NCI-H146 treated with DMSO at 0.1 percent for 48 hours (cell line): Measurements from ENCODE around the gene GNA12.
"Not testable (repeated sequence)": the region's sequence is repeated elsewhere in the genome, so short reads cannot be mapped to it uniquely, and the experiment has no call there.

Source experiments
- DNase-seq: peaks from one replicate; lab custom pipeline; 2025; ENCODE audit not compliant: unreplicated experiment; lab: John Stamatoyannopoulos, UW

The GNA12 gene

DNA sequence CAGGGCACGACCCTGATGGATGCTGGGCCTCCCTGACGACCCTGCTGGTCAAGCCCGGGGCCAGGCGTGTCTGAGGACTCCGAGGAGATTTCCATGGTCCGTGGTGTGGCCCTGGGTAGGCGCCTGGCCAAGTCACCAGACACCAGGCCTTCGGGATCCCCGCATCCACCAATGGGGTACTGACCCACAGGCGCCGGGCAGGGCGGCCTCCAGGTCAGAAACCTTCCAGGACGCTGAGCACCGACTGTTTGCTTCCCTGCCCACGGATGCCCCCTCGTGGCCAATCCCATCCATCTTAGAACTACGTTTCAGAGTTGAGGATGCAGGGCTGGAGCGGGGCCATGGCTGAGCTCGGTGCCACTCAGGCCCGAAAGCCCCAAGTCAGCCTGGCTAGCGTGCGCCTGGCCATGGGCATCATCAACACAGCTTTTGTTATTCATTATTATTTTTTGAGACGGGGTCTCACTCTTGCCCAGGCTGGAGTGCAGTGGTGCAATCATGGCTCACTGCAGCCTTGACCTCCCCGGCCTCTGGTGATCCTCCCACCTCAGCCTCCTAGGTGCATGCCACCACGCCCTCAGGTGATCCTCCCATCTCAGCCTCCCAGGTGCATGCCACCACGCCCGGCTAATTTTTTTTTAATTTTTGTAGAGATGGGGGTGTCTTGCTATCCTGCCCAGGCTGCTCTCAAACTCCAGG, 163.2 kb downstream of the GNA12 start:
- DNase-seq = peak; percentile 21

- DNase-seq = no peak
Measured at GRCh38 chr7:2680256-2680655, 163.9 kb downstream of the GNA12 start.

GRCh38 chr7:2679135-2680127, 164.7 kb downstream of the GNA12 start:
- not testable (repeated sequence) for DNase-seq

DNA sequence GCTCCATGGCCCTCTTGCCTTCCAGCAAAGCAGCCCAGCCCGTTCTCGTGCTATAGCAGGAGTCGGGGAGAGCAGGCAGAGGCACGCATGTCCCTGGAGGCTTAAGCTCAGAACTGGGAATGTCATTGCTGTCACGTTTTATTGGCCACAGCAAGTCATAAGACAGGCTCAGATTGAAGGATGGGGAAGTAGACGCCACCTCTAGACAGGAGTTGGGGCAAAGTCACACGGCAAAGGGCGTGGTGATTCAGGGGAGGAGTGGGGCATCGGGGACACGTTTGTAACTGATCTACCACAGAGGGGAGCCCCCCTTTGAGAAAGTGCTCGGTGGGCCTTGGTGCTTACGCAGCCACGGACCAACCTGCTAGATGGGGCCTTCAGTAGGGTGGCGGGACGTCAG, 165.7 kb downstream of the GNA12 start:
- DNase-seq = not testable (repeated sequence)
